ENCODE data around the gene FAM107B.

DNA sequence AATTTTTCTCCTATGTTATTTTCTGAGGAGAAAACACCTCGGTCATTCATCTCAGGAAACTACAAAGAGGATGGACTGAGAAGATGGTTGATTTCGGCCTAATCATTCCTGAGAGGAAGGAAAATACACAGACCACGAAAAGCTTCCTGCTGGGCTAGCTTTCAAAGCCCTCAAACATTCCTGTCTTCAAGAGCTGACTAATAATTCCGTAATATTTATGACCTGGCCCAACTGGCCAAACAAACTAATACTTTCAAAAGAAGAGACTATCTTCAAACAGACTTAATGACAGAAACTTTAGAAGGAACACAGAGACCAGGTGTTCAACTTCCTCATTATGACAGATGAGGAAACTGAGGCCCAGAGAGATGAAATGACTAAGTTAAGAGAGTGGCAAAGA, 228.9 kb downstream of the FAM107B start:
- TF ChIP-seq, protein P1, sequence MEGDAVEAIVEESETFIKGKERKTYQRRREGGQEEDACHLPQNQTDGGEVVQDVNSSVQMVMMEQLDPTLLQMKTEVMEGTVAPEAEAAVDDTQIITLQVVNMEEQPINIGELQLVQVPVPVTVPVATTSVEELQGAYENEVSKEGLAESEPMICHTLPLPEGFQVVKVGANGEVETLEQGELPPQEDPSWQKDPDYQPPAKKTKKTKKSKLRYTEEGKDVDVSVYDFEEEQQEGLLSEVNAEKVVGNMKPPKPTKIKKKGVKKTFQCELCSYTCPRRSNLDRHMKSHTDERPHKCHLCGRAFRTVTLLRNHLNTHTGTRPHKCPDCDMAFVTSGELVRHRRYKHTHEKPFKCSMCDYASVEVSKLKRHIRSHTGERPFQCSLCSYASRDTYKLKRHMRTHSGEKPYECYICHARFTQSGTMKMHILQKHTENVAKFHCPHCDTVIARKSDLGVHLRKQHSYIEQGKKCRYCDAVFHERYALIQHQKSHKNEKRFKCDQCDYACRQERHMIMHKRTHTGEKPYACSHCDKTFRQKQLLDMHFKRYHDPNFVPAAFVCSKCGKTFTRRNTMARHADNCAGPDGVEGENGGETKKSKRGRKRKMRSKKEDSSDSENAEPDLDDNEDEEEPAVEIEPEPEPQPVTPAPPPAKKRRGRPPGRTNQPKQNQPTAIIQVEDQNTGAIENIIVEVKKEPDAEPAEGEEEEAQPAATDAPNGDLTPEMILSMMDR (IDR thresholded peaks at IDR 0.05), result no peak
- TF ChIP-seq POLR2AphosphoS5 (IDR thresholded peaks at IDR 0.05), result no peak
